Cardiac muscle cell (in vitro differentiated cells and primary cell): ENCODE data around the gene TMEM131. TPM values are rescaled to one million over a fixed set of nuclear protein-coding genes. Genes with fewer than 3 reads are reported as not detected.
"Not testable (repeated sequence)": the region's sequence is repeated elsewhere in the genome, so short reads cannot be mapped to it uniquely, and the experiment has no call there.

ENCODE experiments used
- DNase-seq, 2 donors: peaks; one replicate each; pipeline versions ENCODE4 v3.0.0 to v3.0.0-alpha.2; 2010 to 2017; ENCODE audit warnings: low read depth in 1 of 2, low spot score in 1 of 2
- H3K27ac ChIP-seq: fragments of 200-600 bp; sonication (generic); 2 replicates; pipeline ENCODE4 v1.5.1; 2016
- H3K27me3 ChIP-seq: fragments of 200-600 bp; sonication (generic); 2 replicates; pipeline ENCODE4 v1.6.0; 2016; ENCODE audit warnings: control low read depth
- H3K36me3 ChIP-seq: fragments of 200-600 bp; sonication (generic); 2 replicates; pipeline ENCODE4 v1.5.1; 2016; ENCODE audit warnings: control low read depth
- H3K4me1 ChIP-seq: fragments of 200-600 bp; sonication (generic); 2 replicates; pipeline ENCODE4 v1.8.1; 2017; ENCODE audit warnings: low read depth, mild to moderate bottlenecking, mixed run types
- H3K4me3 ChIP-seq: fragments of 200-600 bp; sonication (generic); 2 replicates; pipeline ENCODE4 v1.5.1; 2016; ENCODE audit warnings: mild to moderate bottlenecking
- H3K9me3 ChIP-seq: fragments of 200-600 bp; sonication (generic); 2 replicates; pipeline ENCODE4 v1.5.1; 2017; ENCODE audit warnings: low read depth, mild to moderate bottlenecking, control low read depth
- CTCF ChIP-seq: IDR thresholded peaks from 2 replicates; pipeline ENCODE4 v1.5.1; 2012; ENCODE audit warnings: low read depth, mild to moderate bottlenecking, low read length
- polyA plus RNA-seq: library from polyadenylated mRNA; unstranded; fragments of >200 nt; fragmentation: Nextera tagmentation; extraction: Ambion mirVana; gene quantifications from 2 replicates; pipeline ENCODE4 v1.2.1, GENCODE V29; 2016
- total RNA-seq: library from RNA; depleted of rRNA; stranded (reverse); fragments of >200 nt; gene quantifications from 2 replicates; pipeline ENCODE4 v1.2.3, GENCODE V29; 2016

The TMEM131 gene
- total and polyA plus RNA-seq, 2 experiments from 2014 or later, result 16.3 to 19.1 TPM

GRCh38 chr2:97958184-97958583 is 37.6 kb downstream of the TMEM131 start:
- no peaks in the 10 kb centered on the region for H3K9me3 ChIP-seq
- TF ChIP-seq CTCF, result no peak
- no peak for DNase-seq
- H3K27me3 ChIP-seq, result no peaks in the 10 kb centered on the region
- no peak overlapping the region for H3K4me3 ChIP-seq
- H3K27ac ChIP-seq, result no peak overlapping the region
- peaks cover 11% of the 10 kb centered on the region for H3K4me1 ChIP-seq
- no peaks in the 10 kb centered on the region for H3K36me3 ChIP-seq

- Histone ChIP-seq H3K27me3 (no peaks in the 10 kb centered on the region), H3K27ac (no peak overlapping the region), H3K4me1 (peaks cover 11% of the 10 kb centered on the region), H3K36me3 (no peaks in the 10 kb centered on the region), H3K4me3 (no peak overlapping the region), H3K9me3 (no peaks in the 10 kb centered on the region)
- no peak for TF ChIP-seq CTCF
- no peak for DNase-seq
These were observed 38.1 kb downstream of the TMEM131 start for GRCh38 chr2:97957432-97958183.

GRCh38 chr2:97956753-97957152 is 39.0 kb downstream of the TMEM131 start:
- not testable (repeated sequence) for H3K27ac ChIP-seq, H3K4me3 ChIP-seq, DNase-seq, H3K27me3 ChIP-seq, H3K9me3 ChIP-seq, H3K36me3 ChIP-seq
- peaks cover 11% of the 10 kb centered on the region for H3K4me1 ChIP-seq

GRCh38 chr2:97953853-97954252 is 41.9 kb downstream of the TMEM131 start:
- Histone ChIP-seq H3K27me3 (no peaks in the 10 kb centered on the region), H3K27ac (no peak overlapping the region), H3K4me1 (peaks cover 11% of the 10 kb centered on the region), H3K9me3 (no peaks in the 10 kb centered on the region), H3K36me3 (no peaks in the 10 kb centered on the region), H3K4me3 (no peak overlapping the region)
- no peak for DNase-seq
- TF ChIP-seq CTCF, result no peak

GRCh38 chr2:97952357-97952756 is 43.4 kb downstream of the TMEM131 start:
- TF ChIP-seq CTCF, result no peak
- no peak overlapping the region for H3K27ac ChIP-seq
- no peaks in the 10 kb centered on the region for H3K27me3 ChIP-seq
- no peaks in the 10 kb centered on the region for H3K9me3 ChIP-seq
- no peaks in the 10 kb centered on the region for H3K36me3 ChIP-seq
- no peak for DNase-seq
- H3K4me3 ChIP-seq, result no peak overlapping the region
- H3K4me1 ChIP-seq, result peaks cover 3% of the 10 kb centered on the region

GRCh38 chr2:97951155-97951680 is 44.5 kb downstream of the TMEM131 start:
- no peaks in the 10 kb centered on the region for H3K9me3 ChIP-seq
- H3K4me3 ChIP-seq, result no peak overlapping the region
- no peaks in the 10 kb centered on the region for H3K36me3 ChIP-seq
- no peak for TF ChIP-seq CTCF
- no peaks in the 10 kb centered on the region for H3K27me3 ChIP-seq
- H3K4me1 ChIP-seq, result peaks cover under 1% of the 10 kb centered on the region
- no peak overlapping the region for H3K27ac ChIP-seq
- no peak for DNase-seq
